Gastroesophageal sphincter (tissue), 4 donors: ENCODE results near the gene CYSLTR2. TPM values are rescaled to one million over a fixed set of nuclear protein-coding genes. Genes with fewer than 3 reads are reported as not detected.

ENCODE experiments used
- ATAC-seq: fragments of 150-250 bp; one replicate; pipeline ENCODE4 v1.9.1; 2016; ENCODE audit warnings: mild to moderate bottlenecking, moderate library complexity
- H3K27ac ChIP-seq, 4 donors: fragments of 200-600 bp; sonication (generic) in 3 of 4; 1 replicate in 3 of 4; 2 replicates in 1 of 4; pipeline ENCODE4 v1.5.1; 2016 to 2019
- H3K27me3 ChIP-seq: fragments of 200-600 bp; sonication (generic); one replicate; pipeline ENCODE4 v1.5.1; 2019
- H3K36me3 ChIP-seq, 2 donors: fragments of 200-600 bp; sonication (generic); one replicate each; pipeline ENCODE4 v1.5.1; 2019; ENCODE audit warnings: control low read depth in 1 of 2
- H3K4me1 ChIP-seq, 3 donors: fragments of 200-600 bp; sonication (generic); 1 replicate in 2 of 3; 2 replicates in 1 of 3; pipeline ENCODE4 v1.5.1; 2016 to 2019; ENCODE audit warnings: control low read depth in 2 of 3
- H3K4me3 ChIP-seq, 2 donors: fragments of 200-600 bp; sonication (generic); one replicate each; pipeline ENCODE4 v1.5.1; 2019; ENCODE audit warnings: mild to moderate bottlenecking in 1 of 2, moderate library complexity in 1 of 2
- H3K9me3 ChIP-seq, 3 donors: fragments of 200-600 bp; sonication (generic); one replicate each; pipeline ENCODE4 v1.5.1; 2017 to 2019; ENCODE audit warnings: control low read depth in 2 of 3
- CTCF ChIP-seq, 4 experiments: fragments of 200-600 bp in 2 of 4; fragments of 450-650 bp in 2 of 4; sonication (generic) in 1 of 4; IDR thresholded peaks; one replicate each; pipeline ENCODE4 v1.5.1; 2017 to 2019; ENCODE audit warnings: antibody characterized with exemption in 4 of 4, mild to moderate bottlenecking in 2 of 4, moderate library complexity in 2 of 4
- EP300 ChIP-seq: sonication (generic); formaldehyde crosslinking; IDR thresholded peaks from one replicate; pipeline ENCODE4 v1.6.1; 2017; ENCODE audit warnings: antibody characterized with exemption, mild to moderate bottlenecking
- POLR2A ChIP-seq, 2 donors: fragments of 450-650 bp; IDR thresholded peaks; one replicate each; pipeline ENCODE4 v1.6.1; 2017; ENCODE audit warnings: antibody characterized with exemption in 2 of 2, mild to moderate bottlenecking in 2 of 2, moderate library complexity in 1 of 2
- POLR2AphosphoS5 ChIP-seq: sonication (generic); formaldehyde crosslinking; IDR thresholded peaks from one replicate; pipeline ENCODE4 v1.6.1; 2017; ENCODE audit warnings: antibody characterized with exemption
- WGBS, 2 donors: methylation state at CpG; one replicate each; pipeline ENCODE4 v1.1.5; 2018; ENCODE audit warnings: low coverage in 1 of 2; 5-methylcytosine and 5-hydroxymethylcytosine counted together
- total RNA-seq, 4 donors: library from RNA; depleted of rRNA; stranded (reverse); fragments of >200 nt; gene quantifications; one replicate each; pipeline ENCODE4 v1.1.0, GENCODE V29; 2016

Gene CYSLTR2
- total RNA-seq, 4 donors from 2014 or later, result 0.16 to 2.2 (median 0.30) TPM

DNA sequence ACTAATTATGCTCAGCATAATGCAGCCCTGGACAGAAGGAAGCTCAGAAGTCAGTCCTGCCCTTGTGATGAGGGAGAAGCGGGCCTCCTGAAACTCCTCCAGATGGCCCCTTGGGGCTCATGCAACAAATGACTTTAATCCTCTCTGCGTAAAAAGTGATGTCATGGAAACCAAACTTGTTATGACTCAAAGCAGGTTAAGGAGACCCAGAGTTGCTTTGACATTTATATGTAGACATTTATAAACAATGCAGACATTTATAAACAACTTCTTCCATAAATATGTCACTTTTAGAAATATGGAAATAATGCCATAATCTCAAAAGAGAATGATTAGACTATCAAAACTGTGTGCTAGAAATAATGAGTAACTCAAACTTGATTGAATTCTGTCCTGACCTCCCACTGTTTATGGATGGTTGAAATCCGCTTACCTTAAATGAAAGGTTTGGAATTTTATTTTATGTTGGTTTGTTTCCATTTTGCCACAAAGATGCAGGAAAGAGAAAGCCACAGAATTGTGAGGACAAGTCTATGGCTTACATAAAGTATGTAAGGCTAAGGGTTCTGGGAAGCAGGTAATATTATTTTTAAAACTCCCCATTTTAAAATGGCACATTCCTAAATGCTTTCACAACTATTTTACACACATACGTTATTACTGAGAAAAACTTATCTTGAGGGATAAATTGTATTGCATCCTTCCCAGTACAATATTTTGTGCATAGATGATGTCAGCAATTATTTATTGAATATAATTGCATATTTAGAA lies 73.7 kb downstream of the CYSLTR2 start:
- H3K36me3 ChIP-seq, result no peaks in the 10 kb centered on the region
- TF ChIP-seq POLR2AphosphoS5 (no peak), CTCF (IDR thresholded peaks at IDR 0.05) (no peak), EP300 (no peak), POLR2A (IDR thresholded peaks at IDR 0.05) (no peak)
- H3K27ac ChIP-seq, result no peak overlapping the region
- no peaks in the 10 kb centered on the region for H3K9me3 ChIP-seq
- no peak overlapping the region for H3K4me3 ChIP-seq
- peaks cover 0 to 12% (median 0%) of the 10 kb centered on the region in 3 donors for H3K4me1 ChIP-seq
- no peaks in the 10 kb centered on the region for H3K27me3 ChIP-seq
- no peak for ATAC-seq
- 26 to 27% methylated on average over 4 of the region's 4 CpGs for WGBS, 2 donors

GRCh38 chr13:48728226-48728625 lies 74.5 kb downstream of the CYSLTR2 start:
- no peaks in the 10 kb centered on the region for H3K9me3 ChIP-seq
- H3K4me1 ChIP-seq, result peaks cover 0 to 12% (median 0%) of the 10 kb centered on the region in 3 donors
- no peaks in the 10 kb centered on the region for H3K36me3 ChIP-seq
- no peak for ATAC-seq
- TF ChIP-seq POLR2AphosphoS5 (no peak), POLR2A (IDR thresholded peaks at IDR 0.05) (no peak)
- H3K4me3 ChIP-seq, result no peak overlapping the region
- WGBS, 2 donors, result 89% methylated on average over 1 of the region's 2 CpGs; no CpG with 5 or more reads in 1 of the 2 donors
- no peaks in the 10 kb centered on the region for H3K27me3 ChIP-seq
- no peak overlapping the region for H3K27ac ChIP-seq

- Histone ChIP-seq H3K36me3 (no peaks in the 10 kb centered on the region), H3K27me3 (no peaks in the 10 kb centered on the region), H3K9me3 (no peaks in the 10 kb centered on the region), H3K27ac (no peak overlapping the region), H3K4me1 (peaks cover 0 to 12% (median 0%) of the 10 kb centered on the region in 3 donors), H3K4me3 (no peak overlapping the region)
- no peak for ATAC-seq
- WGBS, 2 donors, result 95 to 98% methylated on average over 2 to 4 of the region's 4 CpGs
- TF ChIP-seq EP300, result no peak
- TF ChIP-seq CTCF (IDR thresholded peaks at IDR 0.05), result no peak
- no peak for TF ChIP-seq POLR2AphosphoS5
- no peak for TF ChIP-seq POLR2A (IDR thresholded peaks at IDR 0.05)
Measured at GRCh38 chr13:48728876-48729275, 75.1 kb downstream of the CYSLTR2 start.

GRCh38 chr13:48729856-48730255 lies 76.1 kb downstream of the CYSLTR2 start:
- no peaks in the 10 kb centered on the region for H3K36me3 ChIP-seq
- WGBS, 2 donors, result 83 to 91% methylated on average over 1 of the region's 4 CpGs
- no peaks in the 10 kb centered on the region for H3K9me3 ChIP-seq
- ATAC-seq, result no peak
- TF ChIP-seq CTCF (IDR thresholded peaks at IDR 0.05), result no peak
- TF ChIP-seq POLR2AphosphoS5, result no peak
- TF ChIP-seq EP300, result no peak
- TF ChIP-seq POLR2A (IDR thresholded peaks at IDR 0.05), result no peak
- peaks cover 0 to 12% (median 0%) of the 10 kb centered on the region in 3 donors for H3K4me1 ChIP-seq
- no peak overlapping the region for H3K4me3 ChIP-seq
- no peak overlapping the region for H3K27ac ChIP-seq
- H3K27me3 ChIP-seq, result no peaks in the 10 kb centered on the region

GRCh38 chr13:48731001-48731658 lies 77.4 kb downstream of the CYSLTR2 start:
- TF ChIP-seq POLR2A (IDR thresholded peaks at IDR 0.05), result no peak
- TF ChIP-seq POLR2AphosphoS5, result no peak
- no peak for TF ChIP-seq EP300
- TF ChIP-seq CTCF (IDR thresholded peaks at IDR 0.05), result no peak
- WGBS, 2 donors, result 27 to 40% methylated on average over 4 to 5 of the region's 6 CpGs
- no peak for ATAC-seq
- H3K4me3 ChIP-seq, result no peak overlapping the region
- no peaks in the 10 kb centered on the region for H3K27me3 ChIP-seq
- H3K9me3 ChIP-seq, result no peaks in the 10 kb centered on the region
- H3K27ac ChIP-seq, result no peak overlapping the region
- H3K36me3 ChIP-seq, result no peaks in the 10 kb centered on the region
- peaks cover 0 to 12% (median 0%) of the 10 kb centered on the region in 3 donors for H3K4me1 ChIP-seq
